ENCODE results near the gene NSD2.

DNA sequence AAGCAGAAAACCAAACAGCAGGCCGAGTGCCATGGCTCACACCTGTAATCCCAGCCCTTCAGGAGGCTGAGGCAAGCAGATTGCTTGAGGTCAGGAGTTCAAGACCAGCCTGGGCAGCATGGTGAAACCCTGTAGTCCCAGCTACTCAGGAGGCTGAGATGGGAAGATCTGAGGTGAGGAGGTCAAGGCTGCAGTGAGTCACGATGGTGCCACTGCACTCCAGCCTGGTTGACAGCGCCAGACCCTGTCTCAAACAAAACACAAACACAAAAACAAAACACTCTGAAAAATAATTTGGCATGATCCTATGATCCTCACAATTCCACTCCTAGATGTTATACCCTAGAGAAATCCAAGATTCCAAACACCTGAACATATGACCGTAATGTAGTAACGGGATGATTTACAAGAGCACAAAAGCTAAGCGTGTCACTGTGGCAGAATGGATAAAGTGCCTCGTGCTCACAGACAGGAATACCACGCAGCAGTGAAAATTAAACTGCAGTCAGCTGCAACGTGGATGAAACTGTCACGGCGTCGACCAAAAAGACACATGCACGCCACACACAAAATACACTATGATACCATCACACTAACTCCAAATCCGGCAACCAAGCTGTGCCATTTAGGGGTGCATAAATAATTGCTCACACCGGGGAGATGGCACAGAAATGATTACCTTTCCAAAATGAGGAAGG lies 135.9 kb downstream of the NSD2 start:
- TF ChIP-seq, protein P1, sequence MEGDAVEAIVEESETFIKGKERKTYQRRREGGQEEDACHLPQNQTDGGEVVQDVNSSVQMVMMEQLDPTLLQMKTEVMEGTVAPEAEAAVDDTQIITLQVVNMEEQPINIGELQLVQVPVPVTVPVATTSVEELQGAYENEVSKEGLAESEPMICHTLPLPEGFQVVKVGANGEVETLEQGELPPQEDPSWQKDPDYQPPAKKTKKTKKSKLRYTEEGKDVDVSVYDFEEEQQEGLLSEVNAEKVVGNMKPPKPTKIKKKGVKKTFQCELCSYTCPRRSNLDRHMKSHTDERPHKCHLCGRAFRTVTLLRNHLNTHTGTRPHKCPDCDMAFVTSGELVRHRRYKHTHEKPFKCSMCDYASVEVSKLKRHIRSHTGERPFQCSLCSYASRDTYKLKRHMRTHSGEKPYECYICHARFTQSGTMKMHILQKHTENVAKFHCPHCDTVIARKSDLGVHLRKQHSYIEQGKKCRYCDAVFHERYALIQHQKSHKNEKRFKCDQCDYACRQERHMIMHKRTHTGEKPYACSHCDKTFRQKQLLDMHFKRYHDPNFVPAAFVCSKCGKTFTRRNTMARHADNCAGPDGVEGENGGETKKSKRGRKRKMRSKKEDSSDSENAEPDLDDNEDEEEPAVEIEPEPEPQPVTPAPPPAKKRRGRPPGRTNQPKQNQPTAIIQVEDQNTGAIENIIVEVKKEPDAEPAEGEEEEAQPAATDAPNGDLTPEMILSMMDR (conservative IDR thresholded peaks at IDR 0.05 in 1 of 2, IDR thresholded peaks at IDR 0.05 in 1 of 2; ENCODE audit: low read depth in 1 of 2, low read length in 2 of 2): no peak
- TF ChIP-seq EZH2 (IDR thresholded peaks at IDR 0.05; ENCODE audit: low read length, missing control alignments): no peak

All from fibroblast of lung (primary cell).